Panc1 (cell line): ENCODE measurements around the gene UST.

Source experiments
- POLR2AphosphoS5 ChIP-seq: IDR thresholded peaks from 2 replicates; pipeline ENCODE4 v1.6.1; 2012; ENCODE audit warnings: mild to moderate bottlenecking, low read depth, low read length, moderate library complexity
- SIN3A ChIP-seq: IDR thresholded peaks from 2 replicates; pipeline ENCODE4 v1.6.1; 2012; ENCODE audit warnings: low read depth, mild to moderate bottlenecking, low read length, moderate library complexity, borderline replicate concordance; ENCODE audit not compliant: insufficient read depth
- TCF7L2 ChIP-seq: IDR thresholded peaks from 2 replicates; pipeline ENCODE4 v1.6.1; 2011; ENCODE audit warnings: mild to moderate bottlenecking, low read depth, low read length, inconsistent platforms
- TF ChIP-seq, protein P1 (sequence below): fragments of 450-650 bp; IDR thresholded peaks from 2 replicates; pipeline ENCODE4 v1.5.1; 2017; ENCODE audit warnings: mild to moderate bottlenecking
- TF ChIP-seq, protein P2 (sequence below), 2 experiments: IDR thresholded peaks; 2 replicates each; pipeline ENCODE4 v1.6.1; 2011 to 2012; ENCODE audit warnings: low read depth in 2 of 2, control low read depth in 1 of 2, low read length in 1 of 2, mild to moderate bottlenecking in 1 of 2, moderate library complexity in 1 of 2; ENCODE audit not compliant: insufficient read depth in 1 of 2

DNA sequence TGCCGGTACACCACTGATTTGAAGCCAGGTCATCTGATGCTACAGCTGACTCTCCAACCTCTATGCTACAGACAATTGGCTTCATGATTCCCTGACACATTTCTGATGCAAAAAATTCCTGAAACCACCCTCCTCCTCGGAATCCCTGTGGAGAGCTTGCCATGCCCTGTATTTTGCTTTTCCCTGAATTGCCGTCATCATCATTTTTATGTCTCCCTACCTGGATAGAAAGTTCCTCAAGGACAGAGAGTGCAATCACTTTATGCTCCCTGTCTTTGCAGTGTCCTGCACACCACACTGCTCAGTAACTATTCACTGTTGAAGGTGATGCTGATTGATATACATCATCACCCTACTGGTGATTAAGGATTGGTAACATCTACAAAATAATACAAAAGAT is 239.8 kb downstream of the UST start:
- TF ChIP-seq, protein P1, sequence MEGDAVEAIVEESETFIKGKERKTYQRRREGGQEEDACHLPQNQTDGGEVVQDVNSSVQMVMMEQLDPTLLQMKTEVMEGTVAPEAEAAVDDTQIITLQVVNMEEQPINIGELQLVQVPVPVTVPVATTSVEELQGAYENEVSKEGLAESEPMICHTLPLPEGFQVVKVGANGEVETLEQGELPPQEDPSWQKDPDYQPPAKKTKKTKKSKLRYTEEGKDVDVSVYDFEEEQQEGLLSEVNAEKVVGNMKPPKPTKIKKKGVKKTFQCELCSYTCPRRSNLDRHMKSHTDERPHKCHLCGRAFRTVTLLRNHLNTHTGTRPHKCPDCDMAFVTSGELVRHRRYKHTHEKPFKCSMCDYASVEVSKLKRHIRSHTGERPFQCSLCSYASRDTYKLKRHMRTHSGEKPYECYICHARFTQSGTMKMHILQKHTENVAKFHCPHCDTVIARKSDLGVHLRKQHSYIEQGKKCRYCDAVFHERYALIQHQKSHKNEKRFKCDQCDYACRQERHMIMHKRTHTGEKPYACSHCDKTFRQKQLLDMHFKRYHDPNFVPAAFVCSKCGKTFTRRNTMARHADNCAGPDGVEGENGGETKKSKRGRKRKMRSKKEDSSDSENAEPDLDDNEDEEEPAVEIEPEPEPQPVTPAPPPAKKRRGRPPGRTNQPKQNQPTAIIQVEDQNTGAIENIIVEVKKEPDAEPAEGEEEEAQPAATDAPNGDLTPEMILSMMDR: no peak
- TF ChIP-seq SIN3A (no peak), POLR2AphosphoS5 (no peak), TCF7L2 (no peak)
- TF ChIP-seq, protein P2, sequence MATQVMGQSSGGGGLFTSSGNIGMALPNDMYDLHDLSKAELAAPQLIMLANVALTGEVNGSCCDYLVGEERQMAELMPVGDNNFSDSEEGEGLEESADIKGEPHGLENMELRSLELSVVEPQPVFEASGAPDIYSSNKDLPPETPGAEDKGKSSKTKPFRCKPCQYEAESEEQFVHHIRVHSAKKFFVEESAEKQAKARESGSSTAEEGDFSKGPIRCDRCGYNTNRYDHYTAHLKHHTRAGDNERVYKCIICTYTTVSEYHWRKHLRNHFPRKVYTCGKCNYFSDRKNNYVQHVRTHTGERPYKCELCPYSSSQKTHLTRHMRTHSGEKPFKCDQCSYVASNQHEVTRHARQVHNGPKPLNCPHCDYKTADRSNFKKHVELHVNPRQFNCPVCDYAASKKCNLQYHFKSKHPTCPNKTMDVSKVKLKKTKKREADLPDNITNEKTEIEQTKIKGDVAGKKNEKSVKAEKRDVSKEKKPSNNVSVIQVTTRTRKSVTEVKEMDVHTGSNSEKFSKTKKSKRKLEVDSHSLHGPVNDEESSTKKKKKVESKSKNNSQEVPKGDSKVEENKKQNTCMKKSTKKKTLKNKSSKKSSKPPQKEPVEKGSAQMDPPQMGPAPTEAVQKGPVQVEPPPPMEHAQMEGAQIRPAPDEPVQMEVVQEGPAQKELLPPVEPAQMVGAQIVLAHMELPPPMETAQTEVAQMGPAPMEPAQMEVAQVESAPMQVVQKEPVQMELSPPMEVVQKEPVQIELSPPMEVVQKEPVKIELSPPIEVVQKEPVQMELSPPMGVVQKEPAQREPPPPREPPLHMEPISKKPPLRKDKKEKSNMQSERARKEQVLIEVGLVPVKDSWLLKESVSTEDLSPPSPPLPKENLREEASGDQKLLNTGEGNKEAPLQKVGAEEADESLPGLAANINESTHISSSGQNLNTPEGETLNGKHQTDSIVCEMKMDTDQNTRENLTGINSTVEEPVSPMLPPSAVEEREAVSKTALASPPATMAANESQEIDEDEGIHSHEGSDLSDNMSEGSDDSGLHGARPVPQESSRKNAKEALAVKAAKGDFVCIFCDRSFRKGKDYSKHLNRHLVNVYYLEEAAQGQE (IDR thresholded peaks at IDR 0.05; ENCODE audit: insufficient read depth in 1 of 2, low read depth in 2 of 2, low read length in 1 of 2): no peak
